ENCODE measurements around the gene ACTL10. TPM values are rescaled to one million over a fixed set of nuclear protein-coding genes. Genes with fewer than 3 reads are reported as not detected.

The ACTL10 gene
- total and polyA plus RNA-seq, 2 of the 13 experiments (the other 11 are each of a cell fraction or from before 2014, with no cell fraction given), result not detected

DNA sequence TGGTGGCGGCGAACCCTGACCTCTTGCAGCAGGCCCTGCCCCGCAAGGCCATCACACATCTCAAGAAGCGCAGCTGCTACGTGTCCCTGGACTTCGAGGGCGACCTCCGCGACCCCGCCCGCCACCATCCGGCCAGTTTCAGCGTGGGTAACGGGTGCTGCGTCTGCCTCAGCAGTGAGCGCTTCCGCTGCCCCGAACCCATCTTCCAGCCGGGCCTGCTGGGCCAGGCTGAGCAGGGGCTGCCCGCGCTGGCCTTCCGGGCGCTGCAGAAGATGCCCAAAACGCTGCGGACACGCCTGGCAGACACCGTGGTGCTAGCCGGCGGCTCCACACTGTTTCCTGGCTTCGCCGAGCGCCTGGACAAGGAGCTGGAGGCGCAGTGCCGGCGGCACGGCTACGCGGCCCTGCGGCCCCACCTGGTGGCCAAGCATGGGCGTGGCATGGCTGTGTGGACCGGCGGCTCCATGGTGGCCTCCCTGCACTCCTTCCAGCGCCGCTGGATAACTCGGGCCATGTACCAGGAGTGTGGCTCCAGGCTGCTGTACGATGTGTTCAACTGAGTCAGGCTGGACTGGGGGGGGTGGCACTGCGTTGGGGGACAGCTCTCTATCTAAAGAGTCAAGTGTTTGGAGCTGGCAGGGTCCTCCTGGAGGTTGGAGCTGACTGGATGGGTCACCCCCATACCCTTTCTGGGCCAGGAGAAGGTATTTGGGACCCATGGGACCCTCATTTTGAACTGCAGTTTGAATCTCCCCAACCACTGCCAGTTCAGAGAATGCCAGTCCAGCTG lies 1.1 kb downstream of the ACTL10 start (continued):
- TF ChIP-seq ZSCAN25 (CRISPR knock-in tag; IDR thresholded peaks at IDR 0.05) (peak; percentile 26; the same call in 1 of the 2 replicates), ZNF788 (CRISPR knock-in tag; IDR thresholded peaks at IDR 0.05; ENCODE audit: borderline replicate concordance) (peak; percentile 48; the same call in 1 of the 2 replicates), ZNF232 (CRISPR knock-in tag; IDR thresholded peaks at IDR 0.05; ENCODE audit: borderline replicate concordance) (no peak), ZNF441 (CRISPR knock-in tag; IDR thresholded peaks at IDR 0.05; ENCODE audit: borderline replicate concordance) (0 out of 2 replicates have a peak, but pooled peaks have one; percentile 48), IKZF1 (IDR thresholded peaks at IDR 0.05) (no peak), HNF4G (IDR thresholded peaks at IDR 0.05; ENCODE audit: borderline replicate concordance, low read depth, low read length) (no peak), HNF4G (CRISPR knock-in tag; IDR thresholded peaks at IDR 0.05; ENCODE audit: borderline replicate concordance, low read depth) (0 out of 2 replicates have a peak, but pooled peaks have one; percentile 39), NAIF1 (CRISPR knock-in tag; IDR thresholded peaks at IDR 0.05; ENCODE audit: borderline replicate concordance) (no peak), NFKB2 (CRISPR knock-in tag; IDR thresholded peaks at IDR 0.05; ENCODE audit: borderline replicate concordance) (no peak), BCL6 (CRISPR knock-in tag; IDR thresholded peaks at IDR 0.05) (peak; percentile 29; the same call in 1 of the 2 replicates), RBM39 (IDR thresholded peaks at IDR 0.05; ENCODE audit: low read depth, low read length, poor library complexity, severe bottlenecking) (peak; percentile 56), CAMTA2 (CRISPR knock-in tag; IDR thresholded peaks at IDR 0.05; ENCODE audit: borderline replicate concordance) (0 out of 2 replicates have a peak, but pooled peaks have one; percentile 43), FOXC1 (CRISPR knock-in tag; IDR thresholded peaks at IDR 0.05; ENCODE audit: borderline replicate concordance) (peak; percentile 63; the same call in 1 of the 2 replicates), FOSL2 (CRISPR knock-in tag; IDR thresholded peaks at IDR 0.05) (peak; percentile 33; the same call in 1 of the 2 replicates)
- TF ChIP-seq, protein P1, sequence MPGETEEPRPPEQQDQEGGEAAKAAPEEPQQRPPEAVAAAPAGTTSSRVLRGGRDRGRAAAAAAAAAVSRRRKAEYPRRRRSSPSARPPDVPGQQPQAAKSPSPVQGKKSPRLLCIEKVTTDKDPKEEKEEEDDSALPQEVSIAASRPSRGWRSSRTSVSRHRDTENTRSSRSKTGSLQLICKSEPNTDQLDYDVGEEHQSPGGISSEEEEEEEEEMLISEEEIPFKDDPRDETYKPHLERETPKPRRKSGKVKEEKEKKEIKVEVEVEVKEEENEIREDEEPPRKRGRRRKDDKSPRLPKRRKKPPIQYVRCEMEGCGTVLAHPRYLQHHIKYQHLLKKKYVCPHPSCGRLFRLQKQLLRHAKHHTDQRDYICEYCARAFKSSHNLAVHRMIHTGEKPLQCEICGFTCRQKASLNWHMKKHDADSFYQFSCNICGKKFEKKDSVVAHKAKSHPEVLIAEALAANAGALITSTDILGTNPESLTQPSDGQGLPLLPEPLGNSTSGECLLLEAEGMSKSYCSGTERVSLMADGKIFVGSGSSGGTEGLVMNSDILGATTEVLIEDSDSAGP (CRISPR knock-in tag; IDR thresholded peaks at IDR 0.05; ENCODE audit: borderline replicate concordance), result peak; percentile 80; the same call in 1 of the 2 replicates
- TF ChIP-seq, protein P2, sequence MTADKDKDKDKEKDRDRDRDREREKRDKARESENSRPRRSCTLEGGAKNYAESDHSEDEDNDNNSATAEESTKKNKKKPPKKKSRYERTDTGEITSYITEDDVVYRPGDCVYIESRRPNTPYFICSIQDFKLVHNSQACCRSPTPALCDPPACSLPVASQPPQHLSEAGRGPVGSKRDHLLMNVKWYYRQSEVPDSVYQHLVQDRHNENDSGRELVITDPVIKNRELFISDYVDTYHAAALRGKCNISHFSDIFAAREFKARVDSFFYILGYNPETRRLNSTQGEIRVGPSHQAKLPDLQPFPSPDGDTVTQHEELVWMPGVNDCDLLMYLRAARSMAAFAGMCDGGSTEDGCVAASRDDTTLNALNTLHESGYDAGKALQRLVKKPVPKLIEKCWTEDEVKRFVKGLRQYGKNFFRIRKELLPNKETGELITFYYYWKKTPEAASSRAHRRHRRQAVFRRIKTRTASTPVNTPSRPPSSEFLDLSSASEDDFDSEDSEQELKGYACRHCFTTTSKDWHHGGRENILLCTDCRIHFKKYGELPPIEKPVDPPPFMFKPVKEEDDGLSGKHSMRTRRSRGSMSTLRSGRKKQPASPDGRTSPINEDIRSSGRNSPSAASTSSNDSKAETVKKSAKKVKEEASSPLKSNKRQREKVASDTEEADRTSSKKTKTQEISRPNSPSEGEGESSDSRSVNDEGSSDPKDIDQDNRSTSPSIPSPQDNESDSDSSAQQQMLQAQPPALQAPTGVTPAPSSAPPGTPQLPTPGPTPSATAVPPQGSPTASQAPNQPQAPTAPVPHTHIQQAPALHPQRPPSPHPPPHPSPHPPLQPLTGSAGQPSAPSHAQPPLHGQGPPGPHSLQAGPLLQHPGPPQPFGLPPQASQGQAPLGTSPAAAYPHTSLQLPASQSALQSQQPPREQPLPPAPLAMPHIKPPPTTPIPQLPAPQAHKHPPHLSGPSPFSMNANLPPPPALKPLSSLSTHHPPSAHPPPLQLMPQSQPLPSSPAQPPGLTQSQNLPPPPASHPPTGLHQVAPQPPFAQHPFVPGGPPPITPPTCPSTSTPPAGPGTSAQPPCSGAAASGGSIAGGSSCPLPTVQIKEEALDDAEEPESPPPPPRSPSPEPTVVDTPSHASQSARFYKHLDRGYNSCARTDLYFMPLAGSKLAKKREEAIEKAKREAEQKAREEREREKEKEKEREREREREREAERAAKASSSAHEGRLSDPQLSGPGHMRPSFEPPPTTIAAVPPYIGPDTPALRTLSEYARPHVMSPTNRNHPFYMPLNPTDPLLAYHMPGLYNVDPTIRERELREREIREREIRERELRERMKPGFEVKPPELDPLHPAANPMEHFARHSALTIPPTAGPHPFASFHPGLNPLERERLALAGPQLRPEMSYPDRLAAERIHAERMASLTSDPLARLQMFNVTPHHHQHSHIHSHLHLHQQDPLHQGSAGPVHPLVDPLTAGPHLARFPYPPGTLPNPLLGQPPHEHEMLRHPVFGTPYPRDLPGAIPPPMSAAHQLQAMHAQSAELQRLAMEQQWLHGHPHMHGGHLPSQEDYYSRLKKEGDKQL (CRISPR knock-in tag; IDR thresholded peaks at IDR 0.05; ENCODE audit: low read depth), result no peak
- TF ChIP-seq, protein P3, sequence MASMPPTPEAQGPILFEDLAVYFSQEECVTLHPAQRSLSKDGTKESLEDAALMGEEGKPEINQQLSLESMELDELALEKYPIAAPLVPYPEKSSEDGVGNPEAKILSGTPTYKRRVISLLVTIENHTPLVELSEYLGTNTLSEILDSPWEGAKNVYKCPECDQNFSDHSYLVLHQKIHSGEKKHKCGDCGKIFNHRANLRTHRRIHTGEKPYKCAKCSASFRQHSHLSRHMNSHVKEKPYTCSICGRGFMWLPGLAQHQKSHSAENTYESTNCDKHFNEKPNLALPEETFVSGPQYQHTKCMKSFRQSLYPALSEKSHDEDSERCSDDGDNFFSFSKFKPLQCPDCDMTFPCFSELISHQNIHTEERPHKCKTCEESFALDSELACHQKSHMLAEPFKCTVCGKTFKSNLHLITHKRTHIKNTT (CRISPR knock-in tag; IDR thresholded peaks at IDR 0.05), result no peak
